Mucosa of descending colon (tissue), 3 donors: Measurements from ENCODE around the gene TPPP. TPM values are rescaled to one million over a fixed set of nuclear protein-coding genes. Genes with fewer than 3 reads are reported as not detected.
"Not testable (repeated sequence)": the region's sequence is repeated elsewhere in the genome, so short reads cannot be mapped to it uniquely, and the experiment has no call there.

ENCODE experiments used
- ATAC-seq: fragments of 200-7000 bp; cut with Tn5 transposase; one replicate; pipeline ENCODE4 v1.9.1; 2020; ENCODE audit warnings: mild to moderate bottlenecking, moderate library complexity
- DNase-seq, 3 donors: peaks; one replicate each; pipeline ENCODE4 v3.0.0-alpha.2; 2020
- H3K36me3 ChIP-seq: fragments of 200-600 bp; one replicate; pipeline ENCODE4 v1.8.0; 2021; ENCODE audit warnings: low read depth, mild to moderate bottlenecking
- H3K4me1 ChIP-seq: fragments of 200-600 bp; one replicate; pipeline ENCODE4 v1.8.0; 2021; ENCODE audit warnings: low read depth, mild to moderate bottlenecking
- H3K4me3 ChIP-seq: fragments of 200-600 bp; one replicate; pipeline ENCODE4 v1.8.0; 2021; ENCODE audit warnings: mild to moderate bottlenecking
- H3K9me3 ChIP-seq: fragments of 200-600 bp; one replicate; pipeline ENCODE4 v1.8.0; 2021; ENCODE audit warnings: mild to moderate bottlenecking
- intact Hi-C, 2 donors: fragments of 100-400 bp; cut with DNase I in 1 of 2; cut with micrococcal nuclease in 1 of 2; formaldehyde crosslinking; loops; one replicate each; pipeline versions ENCODE4 v1.11.0 to v1.11.1; 2022; cut with DNase I, micrococcal nuclease
- long read RNA-seq, 2 donors: library from polyadenylated mRNA; unstranded; transcript quantifications; one replicate each; pipeline ENCODE4 v2.0.0, GENCODE V29; 2019 to 2021
- total RNA-seq, 3 donors: library from RNA; stranded (reverse); fragmentation: NEBNext Ultra II Directional in 2 of 3; extraction: Animal tissue kit (Norgen Biotek cat#: 25700) in 2 of 3; gene quantifications; one replicate each; pipeline versions ENCODE4 v1.2.1 to v1.2.4, GENCODE V29; 2021 to 2023
- TF ChIP-seq, protein P1 (sequence below): fragments of 200-600 bp; IDR thresholded peaks from one replicate; pipeline ENCODE4 v1.8.0; 2022; ENCODE audit warnings: antibody characterized with exemption, mild to moderate bottlenecking
- donor health status: DM: no; HTN: no; CAD: no; lungs with moderate emphysema.
- donor health status: DM: no; HTN: no; CAD: no.
- donor health status: DM: no; HTN: yes; CAD: no.

TPPP gene
- 10 to 100 TPM in 1 of 3 donors, 1 to 10 TPM in 2; 2.2 to 18.1 (median 2.2) TPM for total RNA-seq
- long read RNA-seq, donor 1, full-length matches to known transcripts, result 6 of 34 reads
- long read RNA-seq, donor 1, partial matches to known transcripts, result 1 of 34 reads
- long read RNA-seq, donor 1, other reads (novel, unspliced or antisense), result 27 of 34 reads
- long read RNA-seq, donor 2, result 0 reads

DNA sequence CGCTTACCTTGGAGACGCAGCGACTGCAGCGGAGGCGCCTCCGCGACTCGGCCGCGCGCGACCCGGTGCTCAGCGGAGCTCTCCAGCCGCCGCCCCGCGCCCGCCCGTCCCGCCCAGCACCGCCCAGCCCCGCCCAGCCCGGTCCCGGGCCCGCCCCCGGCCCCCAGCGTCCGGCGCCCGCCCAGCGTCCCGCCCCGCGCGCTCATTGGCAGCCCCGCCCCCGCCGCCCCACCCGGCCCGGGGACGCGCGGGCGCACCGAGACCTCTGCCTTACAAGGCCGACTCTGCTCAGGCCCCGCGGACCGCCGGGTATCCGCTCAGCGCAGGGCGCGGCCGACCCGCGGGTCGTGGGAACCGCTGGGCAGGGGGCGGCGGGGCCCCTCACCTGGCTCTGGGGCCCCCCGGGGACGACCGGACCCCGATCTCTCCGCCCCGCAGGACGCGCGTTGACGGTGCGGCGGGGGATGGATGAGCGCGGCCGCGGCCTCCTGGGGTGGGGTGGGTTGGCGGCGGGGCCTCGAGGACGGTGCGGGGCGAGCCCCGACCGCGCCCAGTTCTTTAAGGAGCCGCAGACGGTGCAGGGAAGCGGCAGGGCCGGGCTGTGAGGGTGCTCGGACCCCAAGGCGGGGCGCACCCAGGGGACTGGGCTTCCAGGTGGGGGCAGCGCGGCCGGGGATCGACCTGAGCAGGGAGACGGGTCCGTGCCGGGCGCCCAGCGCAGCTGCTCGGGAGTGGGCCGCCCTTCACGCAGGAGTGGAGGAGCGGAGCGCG, at the start of gene TPPP:
Gene TPPP (minus strand): TSS at position 82 of the 771 bp plus-strand sequence. CDS start 15,292 bp downstream, outside the sequence.
- intact Hi-C loops, H3K9me3 ChIP-seq, H3K36me3 ChIP-seq, H3K4me1 ChIP-seq, H3K4me3 ChIP-seq: not testable (repeated sequence)
- ATAC-seq (peak; percentile 91), DNase-seq (peak; percentile 87 to 95 (median 93))

DNA sequence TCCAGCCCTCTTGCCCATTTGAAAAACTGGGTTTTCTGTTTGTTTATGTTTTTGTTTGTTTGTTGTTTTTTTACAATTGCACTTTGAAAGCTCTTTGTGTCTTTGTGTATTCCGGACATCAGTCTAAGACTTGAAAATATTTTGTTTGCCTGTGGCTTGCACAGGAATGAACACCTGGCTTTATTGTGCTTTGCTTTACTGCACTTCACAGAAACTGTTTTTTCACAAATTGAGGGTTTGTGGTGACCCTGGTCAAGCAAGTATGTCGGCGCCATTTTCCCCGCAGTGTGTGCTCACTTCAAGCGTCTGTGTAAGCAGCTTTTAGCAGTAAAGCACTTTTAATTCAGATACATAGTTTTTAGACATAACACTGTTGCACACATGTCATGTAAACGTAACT, 49.1 kb upstream of the TPPP start:
- H3K4me3 ChIP-seq, ATAC-seq, H3K36me3 ChIP-seq, intact Hi-C loops, H3K4me1 ChIP-seq, DNase-seq, H3K9me3 ChIP-seq: not testable (repeated sequence)

DNA sequence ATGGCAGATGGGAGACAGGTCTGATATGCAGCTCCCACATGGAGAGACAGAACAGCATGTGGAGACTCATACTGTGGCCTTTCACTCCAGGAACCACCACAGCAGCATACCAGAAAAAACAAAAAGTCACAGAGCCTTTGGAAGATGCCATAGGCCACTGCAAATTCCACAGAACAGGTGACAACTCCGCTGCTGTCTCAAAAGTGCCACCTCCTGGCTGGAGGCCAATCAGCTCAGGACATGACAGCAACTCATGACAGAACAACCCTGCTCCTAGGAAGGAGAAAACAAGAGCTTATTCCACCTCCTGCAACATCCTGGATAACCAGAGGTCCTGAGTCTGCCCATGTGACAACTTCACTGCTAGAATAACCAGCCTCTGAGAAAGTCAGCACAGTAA, 41.0 kb upstream of the TPPP start:
- H3K36me3 ChIP-seq, intact Hi-C loops, ATAC-seq, H3K4me3 ChIP-seq, DNase-seq, H3K9me3 ChIP-seq, H3K4me1 ChIP-seq: not testable (repeated sequence)

DNA sequence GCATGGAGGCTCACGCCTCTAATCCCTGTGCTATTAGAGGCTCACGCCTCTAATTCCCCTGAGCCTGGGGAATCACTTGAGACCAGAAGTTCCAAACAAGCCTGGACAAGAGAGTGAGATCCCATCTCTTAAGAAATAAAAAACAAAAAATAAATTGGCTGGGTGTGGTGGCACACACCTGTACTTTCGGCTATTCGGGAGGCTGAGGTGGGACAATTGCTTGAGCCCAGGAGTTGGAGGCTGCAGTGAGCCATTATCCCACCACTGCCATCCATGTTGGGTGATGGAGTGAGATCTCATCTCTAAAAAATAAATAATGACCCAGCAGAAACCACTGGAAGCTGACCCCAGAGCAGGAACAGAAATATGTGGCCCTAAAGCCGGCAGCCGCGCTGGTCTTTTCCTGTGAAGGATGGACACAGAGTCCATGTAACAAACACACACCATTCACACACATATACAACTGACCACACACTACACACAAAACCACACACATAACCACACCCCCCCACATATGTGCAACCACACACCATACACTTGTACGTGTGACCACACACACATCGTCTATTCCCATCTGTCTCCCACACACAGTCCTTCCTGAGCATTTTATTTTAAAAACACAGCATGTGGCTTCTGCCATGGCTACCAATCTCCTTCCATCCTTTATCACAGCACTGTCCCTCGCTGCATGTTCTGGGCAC, 39.8 kb upstream of the TPPP start:
- H3K4me3 ChIP-seq, DNase-seq, ATAC-seq, intact Hi-C loops, H3K4me1 ChIP-seq, H3K36me3 ChIP-seq, H3K9me3 ChIP-seq: not testable (repeated sequence)

DNA sequence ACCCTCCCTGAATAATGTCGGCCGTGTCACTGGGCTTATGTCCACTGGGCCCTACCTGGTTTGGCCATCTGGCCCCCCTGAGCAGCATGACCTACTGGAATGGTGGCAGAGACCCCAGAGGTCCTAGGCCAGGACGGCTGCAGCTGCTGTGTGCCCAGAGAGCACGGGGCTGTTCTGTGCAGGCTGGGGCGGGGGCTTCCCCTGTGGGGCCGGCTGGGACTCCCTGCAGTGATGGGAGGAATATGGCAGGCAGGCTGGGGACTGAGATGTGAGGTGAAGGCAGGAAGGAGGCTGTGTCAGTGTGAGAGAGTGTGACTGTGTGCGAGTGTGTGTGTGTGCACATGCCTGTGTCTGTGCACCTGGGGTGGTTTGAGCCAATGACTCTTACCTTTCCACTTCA, 36.1 kb upstream of the TPPP start:
- ATAC-seq, H3K4me3 ChIP-seq, H3K36me3 ChIP-seq, intact Hi-C loops, H3K4me1 ChIP-seq, DNase-seq, H3K9me3 ChIP-seq: not testable (repeated sequence)

DNA sequence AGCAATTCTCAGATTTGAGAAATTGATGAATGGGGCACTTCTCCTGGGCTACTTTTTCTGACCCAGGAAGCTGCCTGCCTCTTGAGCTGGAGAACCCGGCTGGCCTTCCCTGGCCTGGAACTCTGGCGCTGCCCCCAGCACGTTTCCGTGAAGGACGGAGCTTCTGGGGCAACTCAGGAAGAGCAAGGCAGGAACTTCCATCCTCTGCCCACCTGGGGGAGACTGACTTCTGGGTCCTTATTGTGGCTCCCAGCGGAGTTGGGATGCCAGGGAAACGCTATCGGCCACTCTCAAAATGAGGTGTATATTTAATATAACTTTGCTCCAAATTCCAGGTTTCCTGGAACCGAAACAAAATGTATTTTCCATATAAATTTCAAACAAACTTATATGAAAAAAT, 33.9 kb upstream of the TPPP start:
- H3K4me3 ChIP-seq, ATAC-seq, intact Hi-C loops, H3K9me3 ChIP-seq, H3K36me3 ChIP-seq, DNase-seq, H3K4me1 ChIP-seq: not testable (repeated sequence)

DNA sequence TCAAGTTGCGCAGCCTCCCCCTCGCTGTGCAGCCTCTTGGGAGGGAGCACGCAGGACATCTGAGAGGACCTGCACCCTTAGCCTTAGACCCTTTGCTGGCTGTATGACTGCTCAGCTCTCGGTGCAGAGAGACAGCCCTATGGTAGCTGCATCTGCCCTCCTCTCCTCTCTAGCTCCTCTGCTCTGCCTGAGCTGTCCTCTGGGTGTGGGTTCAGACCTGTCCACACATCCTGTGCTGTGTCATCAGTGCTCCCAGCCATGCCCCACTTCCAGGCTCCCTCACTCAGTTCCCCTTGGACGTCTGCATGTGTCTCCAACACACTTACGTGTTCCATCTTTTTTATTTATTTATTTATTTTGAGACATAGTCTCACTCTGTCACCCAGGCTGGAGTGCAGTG, 30.7 kb upstream of the TPPP start:
- H3K4me3 ChIP-seq, ATAC-seq, DNase-seq, H3K9me3 ChIP-seq, intact Hi-C loops, H3K36me3 ChIP-seq, H3K4me1 ChIP-seq: not testable (repeated sequence)

DNA sequence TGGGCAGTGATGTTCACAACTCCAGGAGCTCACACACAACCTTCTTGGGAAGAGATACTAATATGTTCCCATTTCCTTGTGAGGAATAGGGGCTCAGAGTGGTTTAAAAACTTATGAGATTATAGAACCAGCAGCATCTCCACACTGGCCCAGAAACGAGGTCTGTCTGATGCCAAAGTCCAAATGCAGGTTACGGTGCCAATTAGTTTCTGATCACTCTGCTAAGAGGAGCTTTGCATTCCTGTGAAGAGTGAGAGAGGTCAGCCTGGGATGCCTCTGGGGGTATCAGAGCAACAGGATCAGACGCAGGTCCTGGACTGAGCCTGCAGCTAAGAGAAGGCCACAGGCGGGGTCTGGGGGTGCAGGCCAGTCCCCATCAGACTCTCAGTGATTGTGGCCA, 30.2 kb upstream of the TPPP start:
- H3K9me3 ChIP-seq, ATAC-seq, H3K4me3 ChIP-seq, H3K36me3 ChIP-seq, H3K4me1 ChIP-seq, DNase-seq, intact Hi-C loops: not testable (repeated sequence)

DNA sequence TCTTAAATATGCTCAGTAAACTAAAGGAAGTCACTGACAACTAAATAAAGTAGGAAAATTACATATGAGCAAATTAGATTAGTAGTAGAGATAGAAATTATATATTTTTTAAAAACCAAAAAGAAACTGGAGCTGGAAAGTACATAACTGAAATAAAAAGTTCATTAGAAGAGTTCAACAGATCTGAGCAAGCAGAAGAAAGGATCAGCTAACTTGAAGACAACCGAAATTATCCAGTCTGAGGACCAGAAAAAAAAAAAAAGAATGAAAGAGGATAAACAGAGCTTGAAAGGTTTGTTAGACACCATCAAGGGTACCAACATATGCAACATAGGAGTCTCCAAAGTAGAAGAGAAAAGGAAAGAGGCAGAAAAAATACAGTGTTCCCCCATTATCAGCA, 26.2 kb upstream of the TPPP start:
- H3K4me1 ChIP-seq, ATAC-seq, H3K4me3 ChIP-seq, H3K36me3 ChIP-seq, intact Hi-C loops, H3K9me3 ChIP-seq, DNase-seq: not testable (repeated sequence)

DNA sequence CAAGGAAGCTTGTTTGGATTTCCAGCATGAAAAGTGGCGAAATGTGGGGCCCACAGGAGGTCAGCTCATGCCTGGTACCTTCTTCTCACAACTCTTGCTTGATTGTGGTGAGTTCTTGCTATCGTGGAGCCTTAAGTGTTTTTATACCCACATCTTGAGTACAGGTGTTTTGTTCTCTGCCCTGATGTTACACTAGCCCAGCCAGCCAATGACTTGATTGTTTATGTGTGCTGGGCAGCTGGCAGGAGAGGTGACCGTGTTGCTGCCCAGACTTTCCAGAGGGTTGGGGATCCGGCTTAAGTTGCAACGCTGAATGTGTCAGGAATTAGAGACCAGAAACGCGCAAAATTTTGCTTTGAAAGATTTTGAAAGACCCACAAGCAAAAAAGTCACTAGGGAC, 24.0 kb upstream of the TPPP start:
- no peaks in the 10 kb centered on the region for H3K36me3 ChIP-seq
- no peaks in the 10 kb centered on the region for H3K4me1 ChIP-seq
- no peaks in the 10 kb centered on the region for H3K9me3 ChIP-seq
- TF ChIP-seq, protein P1, sequence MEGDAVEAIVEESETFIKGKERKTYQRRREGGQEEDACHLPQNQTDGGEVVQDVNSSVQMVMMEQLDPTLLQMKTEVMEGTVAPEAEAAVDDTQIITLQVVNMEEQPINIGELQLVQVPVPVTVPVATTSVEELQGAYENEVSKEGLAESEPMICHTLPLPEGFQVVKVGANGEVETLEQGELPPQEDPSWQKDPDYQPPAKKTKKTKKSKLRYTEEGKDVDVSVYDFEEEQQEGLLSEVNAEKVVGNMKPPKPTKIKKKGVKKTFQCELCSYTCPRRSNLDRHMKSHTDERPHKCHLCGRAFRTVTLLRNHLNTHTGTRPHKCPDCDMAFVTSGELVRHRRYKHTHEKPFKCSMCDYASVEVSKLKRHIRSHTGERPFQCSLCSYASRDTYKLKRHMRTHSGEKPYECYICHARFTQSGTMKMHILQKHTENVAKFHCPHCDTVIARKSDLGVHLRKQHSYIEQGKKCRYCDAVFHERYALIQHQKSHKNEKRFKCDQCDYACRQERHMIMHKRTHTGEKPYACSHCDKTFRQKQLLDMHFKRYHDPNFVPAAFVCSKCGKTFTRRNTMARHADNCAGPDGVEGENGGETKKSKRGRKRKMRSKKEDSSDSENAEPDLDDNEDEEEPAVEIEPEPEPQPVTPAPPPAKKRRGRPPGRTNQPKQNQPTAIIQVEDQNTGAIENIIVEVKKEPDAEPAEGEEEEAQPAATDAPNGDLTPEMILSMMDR, result no peak
- ATAC-seq (no peak), DNase-seq (no peak)
- intact Hi-C loops, result no loop called here
- no peak overlapping the region for H3K4me3 ChIP-seq

DNA sequence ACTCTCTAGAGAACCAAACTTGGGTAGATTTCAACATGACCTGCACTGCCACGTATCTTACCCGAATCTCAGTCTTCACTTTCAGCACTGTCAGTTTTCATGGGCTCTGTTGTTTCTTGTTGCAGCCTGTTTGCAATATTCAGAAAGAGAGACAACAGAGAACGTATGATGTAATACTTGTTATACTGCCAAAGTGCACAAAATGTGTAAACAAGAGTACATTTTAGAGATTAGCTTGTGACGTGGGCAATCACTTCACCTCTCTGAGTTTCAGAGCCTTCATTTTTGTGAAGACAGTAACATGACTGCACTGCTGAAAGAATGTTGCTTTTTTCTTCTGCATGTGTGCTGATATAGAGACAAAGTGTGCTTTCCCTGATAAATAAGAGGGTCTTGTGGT, 23.6 kb upstream of the TPPP start:
- DNase-seq, H3K4me1 ChIP-seq, H3K4me3 ChIP-seq, H3K36me3 ChIP-seq, intact Hi-C loops, H3K9me3 ChIP-seq: not testable (repeated sequence)
- ATAC-seq, result peak; percentile 69

DNA sequence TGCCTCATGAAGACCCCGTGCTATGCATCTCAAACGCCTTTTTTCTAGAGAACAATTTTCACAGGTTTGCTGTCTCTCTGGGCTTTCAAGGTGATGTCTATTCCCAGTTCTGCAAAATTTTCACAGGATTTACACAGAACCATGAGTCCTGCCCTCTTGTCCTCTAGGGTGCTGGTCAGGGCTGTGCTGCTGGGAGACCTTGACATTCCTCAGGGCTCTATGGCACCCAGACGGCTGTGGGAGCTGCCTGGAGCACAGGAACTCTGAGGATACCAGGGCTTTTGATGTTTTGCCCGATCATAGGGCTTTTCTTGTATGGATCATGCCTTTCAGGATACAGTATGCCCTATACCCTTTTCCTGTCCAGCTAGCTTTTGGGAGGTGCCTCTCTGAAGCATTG, 22.5 kb upstream of the TPPP start:
- H3K9me3 ChIP-seq, H3K36me3 ChIP-seq, H3K4me3 ChIP-seq, ATAC-seq, DNase-seq, intact Hi-C loops, H3K4me1 ChIP-seq: not testable (repeated sequence)
